Neuronal stem cell (in vitro differentiated cells): ENCODE data around the gene RAB21.
A peak's percentile ranks its signal among the peaks of the same experiment; 100 is the strongest.

ENCODE experiments used
- DNase-seq: peaks from one replicate; pipeline ENCODE4 v3.0.0-alpha.2; 2013; ENCODE audit warnings: low spot score
- H2AFZ ChIP-seq: one replicate; pipeline ENCODE4 v1.6.1; 2013; ENCODE audit warnings: mild to moderate bottlenecking, low read length, inconsistent platforms
- H2AK5ac ChIP-seq: 2 replicates; pipeline ENCODE4 v1.6.1; 2013; ENCODE audit warnings: low read depth, mild to moderate bottlenecking, inconsistent platforms, low read length, moderate library complexity, mixed read lengths
- H2BK120ac ChIP-seq: 2 replicates; pipeline ENCODE4 v1.6.1; 2013; ENCODE audit warnings: low read depth, mild to moderate bottlenecking, inconsistent platforms, low read length, moderate library complexity, mixed read lengths
- H2BK12ac ChIP-seq: one replicate; pipeline ENCODE4 v1.6.1; 2013; ENCODE audit warnings: low read length, inconsistent platforms
- H2BK15ac ChIP-seq: 2 replicates; pipeline ENCODE4 v1.6.1; 2013; ENCODE audit warnings: mild to moderate bottlenecking, low read length, inconsistent platforms, mixed read lengths
- H2BK5ac ChIP-seq: one replicate; pipeline ENCODE4 v1.6.1; 2013; ENCODE audit warnings: inconsistent platforms, mild to moderate bottlenecking, low read length, moderate library complexity
- H3K14ac ChIP-seq: one replicate; pipeline ENCODE4 v1.6.1; 2013; ENCODE audit warnings: low read length, inconsistent platforms
- H3K18ac ChIP-seq: 2 replicates; pipeline ENCODE4 v1.6.1; 2013; ENCODE audit warnings: low read length, inconsistent platforms
- H3K23ac ChIP-seq: 2 replicates; pipeline ENCODE4 v1.6.1; 2013; ENCODE audit warnings: low read depth, mild to moderate bottlenecking, mixed read lengths, low read length, inconsistent platforms; ENCODE audit not compliant: poor library complexity
- H3K27ac ChIP-seq: replicated peaks from 3 replicates; pipeline ENCODE4 v1.5.1; 2013; ENCODE audit warnings: low read length, inconsistent platforms
- H3K27me3 ChIP-seq, 3 experiments: 2 replicates each; pipeline ENCODE4 v1.6.1; 2013; ENCODE audit warnings: low read length in 3 of 3, mild to moderate bottlenecking in 2 of 3, inconsistent platforms in 1 of 3, low read depth in 1 of 3, mixed read lengths in 1 of 3, moderate library complexity in 1 of 3; ENCODE audit not compliant: control insufficient read depth in 3 of 3, insufficient read depth in 3 of 3
- H3K36me3 ChIP-seq, 2 donors: replicated peaks in 1 of 2; 2 replicates each; pipeline ENCODE4 v1.6.1; 2013; ENCODE audit warnings: low read length in 2 of 2; ENCODE audit not compliant: control insufficient read depth in 2 of 2, insufficient read depth in 2 of 2
- H3K4ac ChIP-seq: 2 replicates; pipeline ENCODE4 v1.6.1; 2013; ENCODE audit warnings: inconsistent platforms, mild to moderate bottlenecking, low read length, moderate library complexity
- H3K4me1 ChIP-seq, 2 donors: 1 replicate in 1 of 2; 2 replicates in 1 of 2; pipeline ENCODE4 v1.6.1; 2013; ENCODE audit warnings: low read length in 2 of 2, low read depth in 1 of 2; ENCODE audit not compliant: control insufficient read depth in 2 of 2, insufficient read depth in 1 of 2
- H3K4me2 ChIP-seq: one replicate; pipeline ENCODE4 v1.6.1; 2013; ENCODE audit warnings: mild to moderate bottlenecking, low read length, inconsistent platforms; ENCODE audit not compliant: insufficient read depth, poor library complexity, severe bottlenecking
- H3K4me3 ChIP-seq, 2 donors: 2 replicates each; pipeline ENCODE4 v1.5.1; 2013; ENCODE audit warnings: low read length in 2 of 2, mild to moderate bottlenecking in 2 of 2, inconsistent platforms in 1 of 2, moderate library complexity in 1 of 2
- H3K79me1 ChIP-seq: one replicate; pipeline ENCODE4 v1.6.1; 2013; ENCODE audit warnings: low read depth, mild to moderate bottlenecking, inconsistent platforms, low read length, moderate library complexity
- H3K9ac ChIP-seq: one replicate; pipeline ENCODE4 v1.6.1; 2013; ENCODE audit warnings: mild to moderate bottlenecking, low read depth, low read length, inconsistent platforms; ENCODE audit not compliant: poor library complexity
- H3K9me3 ChIP-seq, 2 donors: replicated peaks in 1 of 2; 2 replicates each; pipeline versions ENCODE3 to v1.6.1; 2013; ENCODE audit warnings: low read length in 2 of 2, mild to moderate bottlenecking in 2 of 2, inconsistent platforms in 1 of 2, low read depth in 1 of 2, mixed read lengths in 1 of 2, moderate library complexity in 1 of 2; ENCODE audit not compliant: control insufficient read depth in 2 of 2, insufficient read depth in 1 of 2
- H4K8ac ChIP-seq: one replicate; pipeline ENCODE4 v1.6.1; 2013; ENCODE audit warnings: low read depth, mild to moderate bottlenecking, inconsistent platforms, low read length, moderate library complexity
- H4K91ac ChIP-seq: one replicate; pipeline ENCODE4 v1.6.1; 2013; ENCODE audit warnings: low read length, low read depth, mild to moderate bottlenecking, inconsistent platforms; ENCODE audit not compliant: poor library complexity
- WGBS, 2 donors: extraction: QIAGEN DNeasy Blood & Tissue Kit; methylation state at CpG; one replicate each; pipeline ENCODE4 v1.1.7; 2013; ENCODE audit warnings: missing lambda C conversion rate in 2 of 2, mixed read lengths in 1 of 2; ENCODE audit not compliant: insufficient read length in 2 of 2, insufficient replicate concordance in 1 of 2; ENCODE audit errors: extremely low coverage in 2 of 2; 5-methylcytosine and 5-hydroxymethylcytosine counted together

The RAB21 gene

GRCh38 chr12:71744522-71745300 is 10.0 kb upstream of the RAB21 start:
- no peak overlapping the region for H2AK5ac ChIP-seq
- H3K9ac ChIP-seq = no peak overlapping the region
- H2AFZ ChIP-seq = no peak overlapping the region
- H3K14ac ChIP-seq = no peak overlapping the region
- H3K27ac ChIP-seq = no peak overlapping the region
- no peak overlapping the region for H2BK120ac ChIP-seq
- H3K9me3 ChIP-seq = no peaks in the 10 kb centered on the region
- no peak overlapping the region for H4K8ac ChIP-seq
- no peak overlapping the region for H4K91ac ChIP-seq
- H2BK5ac ChIP-seq = no peak overlapping the region
- no peak overlapping the region for H3K4ac ChIP-seq
- no peak overlapping the region for H2BK12ac ChIP-seq
- DNase-seq = no peak
- no peak overlapping the region for H3K23ac ChIP-seq
- no peak overlapping the region for H2BK15ac ChIP-seq
- no peaks in the 10 kb centered on the region for H3K27me3 ChIP-seq
- no peaks in the 10 kb centered on the region for H3K4me1 ChIP-seq
- H3K79me1 ChIP-seq = no peaks in the 10 kb centered on the region
- no peak overlapping the region for H3K4me3 ChIP-seq
- no peak overlapping the region for H3K4me2 ChIP-seq
- no peaks in the 10 kb centered on the region for H3K36me3 ChIP-seq
- no peak overlapping the region for H3K18ac ChIP-seq
- WGBS, 2 donors = no CpG with 5 or more reads among the region's 5 CpGs

DNA sequence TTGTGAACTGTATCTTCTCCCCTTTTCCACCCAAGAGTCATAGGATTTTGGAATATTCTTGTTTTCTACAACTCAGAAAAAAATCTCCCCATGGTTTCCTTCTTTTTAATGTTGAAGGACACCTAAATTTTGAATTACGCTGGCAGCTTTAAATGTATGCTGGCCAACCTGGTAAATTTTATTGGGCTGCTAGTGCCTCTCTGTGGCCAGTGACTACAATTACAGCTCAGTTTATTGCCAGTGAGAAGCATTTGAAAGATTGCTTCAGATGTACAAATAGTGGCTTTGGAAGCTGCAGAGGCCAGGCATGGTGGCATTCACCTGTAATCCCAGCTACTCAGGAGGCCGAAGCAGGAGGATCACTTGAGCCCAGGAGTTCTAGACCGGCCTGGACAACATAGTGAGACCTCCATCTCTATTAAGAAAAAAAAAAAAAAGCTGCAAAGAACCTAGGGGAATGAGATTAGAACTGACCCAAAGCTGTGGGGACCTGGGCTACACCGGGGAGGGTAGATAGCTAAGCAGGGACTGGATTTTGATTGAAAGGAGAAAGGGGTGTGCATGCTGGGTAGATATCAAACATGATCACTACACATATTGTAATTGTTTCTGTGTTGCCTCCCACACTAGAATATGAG is 7.6 kb upstream of the RAB21 start:
- Histone ChIP-seq H2BK5ac (no peak overlapping the region), H3K4me3 (no peak overlapping the region), H3K14ac (no peak overlapping the region), H2BK120ac (no peak overlapping the region), H3K27me3 (peaks cover 0 to 3% (median 0%) of the 10 kb centered on the region in 3 experiments), H2AK5ac (no peak overlapping the region), H3K4ac (no peak overlapping the region), H3K27ac (no peak overlapping the region), H2AFZ (peak overlapping the region; percentile 5), H4K8ac (no peak overlapping the region), H3K9me3 (no peaks in the 10 kb centered on the region), H3K4me2 (no peak overlapping the region), H4K91ac (no peak overlapping the region), H3K18ac (no peak overlapping the region), H3K9ac (no peak overlapping the region), H3K79me1 (no peaks in the 10 kb centered on the region), H3K36me3 (no peaks in the 10 kb centered on the region), H2BK12ac (no peak overlapping the region), H2BK15ac (no peak overlapping the region), H3K23ac (no peak overlapping the region), H3K4me1 (no peaks in the 10 kb centered on the region)
- WGBS, 2 donors = no CpG with 5 or more reads among the region's 4 CpGs
- DNase-seq = no peak

- Histone ChIP-seq H2AK5ac (no peak overlapping the region), H3K4me2 (no peak overlapping the region), H3K23ac (no peak overlapping the region), H2AFZ (no peak overlapping the region), H3K14ac (no peak overlapping the region), H3K9me3 (no peaks in the 10 kb centered on the region), H3K4ac (no peak overlapping the region), H3K79me1 (no peaks in the 10 kb centered on the region), H2BK15ac (no peak overlapping the region), H3K18ac (no peak overlapping the region), H2BK12ac (no peak overlapping the region), H2BK5ac (no peak overlapping the region), H4K91ac (no peak overlapping the region), H3K27ac (no peak overlapping the region), H3K36me3 (no peaks in the 10 kb centered on the region), H3K9ac (no peak overlapping the region), H3K27me3 (peaks cover 0 to 3% (median 0%) of the 10 kb centered on the region in 3 experiments), H4K8ac (no peak overlapping the region), H3K4me1 (no peaks in the 10 kb centered on the region), H3K4me3 (no peak overlapping the region), H2BK120ac (no peak overlapping the region)
- DNase-seq = no peak
- WGBS, 2 donors = no CpG with 5 or more reads among the region's 5 CpGs
Observed at GRCh38 chr12:71748081-71748850, 6.4 kb upstream of the RAB21 start.

DNA sequence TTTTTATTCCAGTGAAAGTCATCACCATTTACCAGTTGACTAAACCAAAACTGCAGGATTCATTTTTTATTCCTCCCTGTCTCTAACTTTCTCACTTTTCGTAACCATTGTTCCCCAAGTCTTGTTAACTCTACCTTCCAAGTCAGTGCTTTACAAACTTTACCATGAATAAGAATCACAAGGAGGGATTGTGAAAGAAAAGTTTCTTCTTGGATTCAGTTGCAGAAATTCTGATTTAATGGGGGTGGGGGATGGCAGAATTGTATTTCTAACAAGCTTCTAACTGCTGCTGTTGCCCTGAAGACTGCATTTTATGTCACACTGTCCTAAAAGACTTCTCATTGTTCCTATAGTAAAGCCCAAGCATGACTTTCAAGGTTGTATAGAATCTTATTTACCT is 5.0 kb upstream of the RAB21 start:
- H2BK120ac ChIP-seq = no peak overlapping the region
- H3K4me1 ChIP-seq = peaks cover 0 to 2% of the 10 kb centered on the region in 2 donors
- no peak overlapping the region for H3K4ac ChIP-seq
- no peak overlapping the region for H3K23ac ChIP-seq
- no peak overlapping the region for H2AFZ ChIP-seq
- WGBS, 2 donors = no CpG with 5 or more reads among the region's 1 CpG
- no peak overlapping the region for H3K9ac ChIP-seq
- H3K27ac ChIP-seq = no peak overlapping the region
- no peak overlapping the region for H4K8ac ChIP-seq
- no peaks in the 10 kb centered on the region for H3K79me1 ChIP-seq
- no peak overlapping the region for H2BK12ac ChIP-seq
- no peak overlapping the region for H3K4me2 ChIP-seq
- H3K27me3 ChIP-seq = peaks cover 0 to 3% (median 0%) of the 10 kb centered on the region in 3 experiments
- no peak overlapping the region for H3K4me3 ChIP-seq
- no peaks in the 10 kb centered on the region for H3K36me3 ChIP-seq
- no peak for DNase-seq
- no peak overlapping the region for H2BK15ac ChIP-seq
- H4K91ac ChIP-seq = no peak overlapping the region
- no peak overlapping the region for H2BK5ac ChIP-seq
- no peak overlapping the region for H3K14ac ChIP-seq
- no peak overlapping the region for H3K18ac ChIP-seq
- H3K9me3 ChIP-seq = no peaks in the 10 kb centered on the region
- H2AK5ac ChIP-seq = no peak overlapping the region
